Stimulated activated CD4-positive, alpha-beta T cell treated with anti-CD3 and anti-CD28 coated beads, Interleukin-2, amount 100 ng/mL, for 24 hours (primary cell): ENCODE data around the gene OR13C8.

Experiments used
- DNase-seq, 2 donors: peaks; one replicate each; pipeline ENCODE4 v3.0.0-alpha.2; 2020

OR13C8 gene

GRCh38 chr9:104617418-104617817 is 48.5 kb downstream of the OR13C8 start:
- no peak for DNase-seq

- DNase-seq = no peak
Observed at GRCh38 chr9:104618104-104618503, 49.1 kb downstream of the OR13C8 start, which contains the start of gene OR13C9. OR13C9 (minus strand) TSS chr9:104618204; CDS start chr9:104618204, 0 bp downstream.
